CD14-positive monocyte (primary cell): ENCODE data around the gene CEP131. TPM values are rescaled to one million over a fixed set of nuclear protein-coding genes. Genes with fewer than 3 reads are reported as not detected.
A peak's percentile ranks its signal among the peaks of the same experiment; 100 is the strongest.

Source experiments
- DNase-seq, 3 donors: peaks; one replicate each; pipeline ENCODE4 v3.0.0-alpha.2; 2011 to 2022
- H2AFZ ChIP-seq: 2 replicates; pipeline ENCODE4 v1.6.0; 2012; ENCODE audit warnings: mild to moderate bottlenecking, low read depth, low read length, inconsistent platforms; ENCODE audit not compliant: insufficient read depth, poor library complexity, severe bottlenecking
- H3K27ac ChIP-seq, 2 donors: 1 replicate in 1 of 2; 2 replicates in 1 of 2; pipeline ENCODE4 v1.5.1; 2012 to 2013; ENCODE audit warnings: low read length in 2 of 2, control low read depth in 1 of 2, inconsistent platforms in 1 of 2, low read depth in 1 of 2, mild to moderate bottlenecking in 1 of 2
- H3K27me3 ChIP-seq, 2 donors: one replicate each; pipeline versions ENCODE4 v1.6.0 to v1.6.1; 2011 to 2013; ENCODE audit warnings: low read length in 2 of 2; ENCODE audit not compliant: control insufficient read depth in 2 of 2, insufficient read depth in 2 of 2
- H3K36me3 ChIP-seq, 2 donors: replicated peaks in 1 of 2; 1 replicate in 1 of 2; 2 replicates in 1 of 2; pipeline versions ENCODE4 v1.5.1 to v1.6.1; 2012 to 2013; ENCODE audit warnings: low read length in 2 of 2, control low read depth in 1 of 2, inconsistent platforms in 1 of 2, mild to moderate bottlenecking in 1 of 2; ENCODE audit not compliant: insufficient read depth in 2 of 2, control insufficient read depth in 1 of 2
- H3K4me1 ChIP-seq, 2 donors: 1 replicate in 1 of 2; 2 replicates in 1 of 2; pipeline versions ENCODE4 v1.5.1 to v1.6.1; 2012 to 2013; ENCODE audit warnings: low read length in 2 of 2, control low read depth in 1 of 2, inconsistent platforms in 1 of 2, mild to moderate bottlenecking in 1 of 2, moderate library complexity in 1 of 2; ENCODE audit not compliant: insufficient read depth in 2 of 2, control insufficient read depth in 1 of 2
- H3K4me2 ChIP-seq: replicated peaks from 2 replicates; pipeline ENCODE3; 2012; ENCODE audit warnings: low read length, moderate library complexity, mild to moderate bottlenecking; ENCODE audit not compliant: poor library complexity, severe bottlenecking; ENCODE audit errors: extremely low read depth
- H3K4me3 ChIP-seq, 3 experiments: fragments of 200-600 bp in 1 of 3; sonication (generic) in 1 of 3; replicated peaks in 1 of 3; 1 replicate in 2 of 3; 2 replicates in 1 of 3; pipeline ENCODE4 v1.5.1; 2011 to 2013; ENCODE audit warnings: low read length in 3 of 3, mild to moderate bottlenecking in 3 of 3, control low read depth in 2 of 3, low read depth in 2 of 3, inconsistent platforms in 1 of 3, moderate library complexity in 1 of 3
- H3K79me2 ChIP-seq: 2 replicates; pipeline ENCODE4 v1.6.0; 2012; ENCODE audit warnings: mild to moderate bottlenecking, control low read depth, inconsistent platforms, low read length, moderate library complexity; ENCODE audit not compliant: insufficient read depth
- H3K9ac ChIP-seq: 2 replicates; pipeline ENCODE4 v1.6.0; 2017; ENCODE audit warnings: low read length, mild to moderate bottlenecking; ENCODE audit not compliant: insufficient read depth, poor library complexity, severe bottlenecking
- H3K9me3 ChIP-seq, 2 donors: replicated peaks in 1 of 2; 1 replicate in 1 of 2; 2 replicates in 1 of 2; pipeline versions ENCODE4 v1.5.1 to v1.6.1; 2012 to 2013; ENCODE audit warnings: low read length in 2 of 2, control low read depth in 1 of 2; ENCODE audit not compliant: control insufficient read depth in 1 of 2, insufficient read depth in 1 of 2
- H4K20me1 ChIP-seq: 2 replicates; pipeline ENCODE4 v1.6.0; 2012; ENCODE audit warnings: mild to moderate bottlenecking, low read length, control low read depth, moderate library complexity; ENCODE audit not compliant: insufficient read depth
- H3K27ac Mint-ChIP-seq, 7 donors: one replicate each; pipeline ENCODE4 v1.8.0; 2020; ENCODE audit warnings: mild to moderate bottlenecking in 7 of 7, mixed read lengths in 7 of 7, moderate library complexity in 6 of 7, inconsistent platforms in 2 of 7
- H3K27me3 Mint-ChIP-seq, 3 donors: one replicate each; pipeline ENCODE4 v1.8.0; 2021 to 2022; ENCODE audit warnings: low read depth in 3 of 3, mild to moderate bottlenecking in 3 of 3, mixed read lengths in 3 of 3, moderate library complexity in 3 of 3, inconsistent platforms in 1 of 3
- H3K36me3 Mint-ChIP-seq, 2 donors: one replicate each; pipeline ENCODE4 v1.8.0; 2020; ENCODE audit warnings: mixed read lengths in 2 of 2, inconsistent platforms in 1 of 2, mild to moderate bottlenecking in 1 of 2
- H3K4me1 Mint-ChIP-seq: one replicate; pipeline ENCODE4 v1.8.0; 2020; ENCODE audit warnings: mild to moderate bottlenecking, mixed read lengths
- H3K4me3 Mint-ChIP-seq, 2 donors: one replicate each; pipeline ENCODE4 v1.8.0; 2020; ENCODE audit warnings: mild to moderate bottlenecking in 2 of 2, mixed read lengths in 2 of 2, moderate library complexity in 1 of 2
- H3K9me3 Mint-ChIP-seq, 7 donors: one replicate each; pipeline ENCODE4 v1.8.0; 2020 to 2022; ENCODE audit warnings: mixed read lengths in 7 of 7, mild to moderate bottlenecking in 6 of 7, moderate library complexity in 6 of 7, inconsistent platforms in 2 of 7
- CTCF ChIP-seq: fragments of 200-600 bp; IDR thresholded peaks from one replicate; pipeline ENCODE4 v1.8.0; 2022; ENCODE audit warnings: antibody characterized with exemption, mild to moderate bottlenecking
- whole genome bisulfite sequencing: methylation state at CpG from one replicate; pipeline ENCODE4 v1.1.5; 2013; ENCODE audit warnings: missing lambda C conversion rate; ENCODE audit not compliant: insufficient coverage; 5-methylcytosine and 5-hydroxymethylcytosine counted together
- intact Hi-C, 2 donors: fragments of 100-400 bp; cut with micrococcal nuclease; formaldehyde crosslinking; loops; one replicate each; pipeline versions ENCODE4 v1.15.0 to v1.15.1; 2023
- polyA plus RNA-seq, 3 donors: library from polyadenylated mRNA; depleted of rRNA in 1 of 3; unstranded in 2 of 3; stranded (reverse) in 1 of 3; fragments of 300-500 nt in 2 of 3; fragments of >200 nt in 1 of 3; fragmentation: Illumina TruSeq in 2 of 3; gene quantifications; 1 replicate in 2 of 3; 2 replicates in 1 of 3; pipeline ENCODE4 v1.2.3, GENCODE V29; 2012 to 2021

Gene CEP131
- polyA plus RNA-seq, 3 donors, result 0.69 to 9.7 (median 1.0) TPM

GRCh38 chr17:81158688-81159590 is 63.8 kb downstream of the CEP131 start:
- WGBS, result 93% methylated on average over 41 of the region's 43 CpGs
- no peak for DNase-seq
- peak overlapping the region; percentile 80 for H3K4me2 ChIP-seq
- H3K79me2 ChIP-seq, result peaks cover 36% of the 10 kb centered on the region
- H3K27ac ChIP-seq, result peak overlapping the region in 1 of 2 donors; percentile 97
- H3K4me1 ChIP-seq, result peaks cover 28 to 36% of the 10 kb centered on the region in 2 donors
- Mint-ChIP-seq H3K4me1 (peaks cover 24% of the 10 kb centered on the region), H3K4me3 (peak overlapping the region; percentile 35 to 66), H3K27ac (peak overlapping the region in 3 of 7 donors; percentile 37 to 64 (median 50)), H3K27me3 (peaks cover 0 to 11% (median 0%) of the 10 kb centered on the region in 3 donors), H3K9me3 (peaks cover 3 to 12% (median 9%) of the 10 kb centered on the region in 7 donors), H3K36me3 (peaks cover 4 to 15% of the 10 kb centered on the region in 2 donors)
- H4K20me1 ChIP-seq, result no peaks in the 10 kb centered on the region
- H3K36me3 ChIP-seq, result no peaks in the 10 kb centered on the region
- intact Hi-C loops, result no loop called here
- no peak for TF ChIP-seq CTCF
- no peak overlapping the region for H2AFZ ChIP-seq
- H3K27me3 ChIP-seq, result no peaks in the 10 kb centered on the region
- peak overlapping the region; percentile 53 to 82 (median 64) for H3K4me3 ChIP-seq
- peak overlapping the region; percentile 95 for H3K9ac ChIP-seq
- H3K9me3 ChIP-seq, result peaks cover 0 to 8% of the 10 kb centered on the region in 2 donors

- Histone ChIP-seq H3K79me2 (peaks cover 38% of the 10 kb centered on the region), H3K4me3 (peak overlapping the region in 1 of 3 experiments; percentile 82), H3K27ac (no peak overlapping the region), H3K27me3 (no peaks in the 10 kb centered on the region), H3K9ac (peak overlapping the region; percentile 8), H3K4me2 (peak overlapping the region; percentile 80), H2AFZ (no peak overlapping the region), H3K9me3 (peaks cover 0 to 8% of the 10 kb centered on the region in 2 donors), H3K36me3 (no peaks in the 10 kb centered on the region), H3K4me1 (peaks cover 32 to 45% of the 10 kb centered on the region in 2 donors), H4K20me1 (no peaks in the 10 kb centered on the region)
- Mint-ChIP-seq H3K4me1 (peaks cover 29% of the 10 kb centered on the region), H3K36me3 (peaks cover 9 to 15% of the 10 kb centered on the region in 2 donors), H3K27ac (no peak overlapping the region), H3K27me3 (peaks cover 0 to 4% (median 0%) of the 10 kb centered on the region in 3 donors), H3K4me3 (no peak overlapping the region), H3K9me3 (peaks cover 3 to 13% (median 10%) of the 10 kb centered on the region in 7 donors)
- WGBS, result 94% methylated on average over 37 of the region's 39 CpGs
- TF ChIP-seq CTCF, result no peak
- no peak for DNase-seq
- intact Hi-C loops, result no loop called here
These were observed 64.7 kb downstream of the CEP131 start for GRCh38 chr17:81157848-81158687.
